ENCODE measurements around the gene FANCD2. TPM values are rescaled to one million over a fixed set of nuclear protein-coding genes. Genes with fewer than 3 reads are reported as not detected.
"Not testable (repeated sequence)": the region's sequence is repeated elsewhere in the genome, so short reads cannot be mapped to it uniquely, and the experiment has no call there.

The FANCD2 gene
- polyA plus RNA-seq, 1 donor from 2014 or later, result 3.3 TPM

DNA sequence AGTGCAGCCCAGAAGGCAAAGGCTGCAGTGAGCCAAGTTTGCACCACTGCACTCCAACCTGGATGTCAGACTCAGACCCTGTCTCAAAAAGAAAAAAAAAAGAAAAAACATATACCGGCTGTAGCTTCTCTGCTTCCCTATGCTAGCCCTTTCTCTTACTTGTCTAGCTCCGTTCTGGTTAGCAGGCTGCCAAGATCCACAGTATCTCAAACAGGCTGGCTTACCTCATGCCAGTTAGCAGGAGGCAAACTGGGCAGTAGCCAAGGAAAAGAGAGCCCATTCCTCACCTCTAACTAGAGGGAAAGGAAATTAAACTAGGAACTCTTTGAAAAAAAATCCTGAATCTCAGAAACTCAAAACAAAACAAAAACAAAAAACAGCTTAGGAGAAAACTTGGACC lies 65.2 kb downstream of the FANCD2 start:
- H3K9me3 ChIP-seq (ENCODE audit: low read length); H3K9ac ChIP-seq (ENCODE audit: low read length); H3F3A ChIP-seq (ENCODE audit: insufficient read depth, low read length, poor library complexity, severe bottlenecking); H3K4me3 ChIP-seq (ENCODE audit: low read length); H3K27me3 ChIP-seq (ENCODE audit: insufficient read depth, low read depth, low read length); H3K9me2 ChIP-seq (ENCODE audit: insufficient read depth, low read length); H2AFZ ChIP-seq (ENCODE audit: low read depth, low read length); H4K20me1 ChIP-seq (ENCODE audit: insufficient read depth); H3K27ac ChIP-seq (ENCODE audit: low read length); H3K4me2 ChIP-seq (ENCODE audit: low read length); H3K79me2 ChIP-seq (replicated peaks; ENCODE audit: insufficient read depth, low read length); H3K36me3 ChIP-seq (ENCODE audit: insufficient read depth, low read length): not testable (repeated sequence)

DNA sequence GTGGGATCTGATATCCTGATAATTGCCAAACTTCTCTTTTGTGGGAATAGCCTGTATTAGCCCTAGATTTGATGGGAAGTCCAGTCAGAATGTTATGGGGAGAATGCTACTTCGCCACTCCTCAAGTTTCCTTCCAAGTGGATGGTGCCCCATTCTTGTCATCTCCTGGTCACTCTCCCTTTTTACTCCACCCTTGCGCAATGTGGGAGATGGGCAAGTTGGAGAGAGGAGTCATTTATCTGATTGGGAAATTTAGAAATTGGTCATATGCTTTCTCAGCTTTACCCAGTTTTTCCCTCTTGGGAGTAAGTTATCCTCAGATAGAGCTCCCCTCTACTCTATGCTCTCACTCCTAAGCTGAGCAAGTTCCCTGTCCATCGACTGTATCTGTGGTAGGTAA lies 67.4 kb downstream of the FANCD2 start:
- no peaks in the 10 kb centered on the region for H3F3A ChIP-seq (ENCODE audit: insufficient read depth, low read length, poor library complexity, severe bottlenecking)
- H3K4me3 ChIP-seq (ENCODE audit: low read length), result no peak overlapping the region
- no peaks in the 10 kb centered on the region for H3K36me3 ChIP-seq (ENCODE audit: insufficient read depth, low read length)

More for the DNA sequence above, 67.4 kb downstream of the FANCD2 start:
- TF ChIP-seq EZH2 (IDR thresholded peaks at IDR 0.05; ENCODE audit: borderline replicate concordance, insufficient read depth, low read length, poor library complexity, severe bottlenecking), result no peak
- no peak for TF ChIP-seq TAF1 (IDR thresholded peaks at IDR 0.05; ENCODE audit: low read depth)
- TF ChIP-seq REST (IDR thresholded peaks at IDR 0.05; ENCODE audit: borderline replicate concordance), result no peak
- TF ChIP-seq RAD21 (conservative IDR thresholded peaks at IDR 0.05), result no peak
- TF ChIP-seq, protein P1, sequence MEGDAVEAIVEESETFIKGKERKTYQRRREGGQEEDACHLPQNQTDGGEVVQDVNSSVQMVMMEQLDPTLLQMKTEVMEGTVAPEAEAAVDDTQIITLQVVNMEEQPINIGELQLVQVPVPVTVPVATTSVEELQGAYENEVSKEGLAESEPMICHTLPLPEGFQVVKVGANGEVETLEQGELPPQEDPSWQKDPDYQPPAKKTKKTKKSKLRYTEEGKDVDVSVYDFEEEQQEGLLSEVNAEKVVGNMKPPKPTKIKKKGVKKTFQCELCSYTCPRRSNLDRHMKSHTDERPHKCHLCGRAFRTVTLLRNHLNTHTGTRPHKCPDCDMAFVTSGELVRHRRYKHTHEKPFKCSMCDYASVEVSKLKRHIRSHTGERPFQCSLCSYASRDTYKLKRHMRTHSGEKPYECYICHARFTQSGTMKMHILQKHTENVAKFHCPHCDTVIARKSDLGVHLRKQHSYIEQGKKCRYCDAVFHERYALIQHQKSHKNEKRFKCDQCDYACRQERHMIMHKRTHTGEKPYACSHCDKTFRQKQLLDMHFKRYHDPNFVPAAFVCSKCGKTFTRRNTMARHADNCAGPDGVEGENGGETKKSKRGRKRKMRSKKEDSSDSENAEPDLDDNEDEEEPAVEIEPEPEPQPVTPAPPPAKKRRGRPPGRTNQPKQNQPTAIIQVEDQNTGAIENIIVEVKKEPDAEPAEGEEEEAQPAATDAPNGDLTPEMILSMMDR (IDR thresholded peaks at IDR 0.05; ENCODE audit: poor library complexity, severe bottlenecking), result no peak
- no peak for TF ChIP-seq MXI1 (conservative IDR thresholded peaks at IDR 0.05; ENCODE audit: poor library complexity, severe bottlenecking)
- no peak for TF ChIP-seq SMC3 (conservative IDR thresholded peaks at IDR 0.05; ENCODE audit: poor library complexity)
- TF ChIP-seq POLR2AphosphoS5 (IDR thresholded peaks at IDR 0.05), result no peak
- no peak for TF ChIP-seq EP300 (conservative IDR thresholded peaks at IDR 0.05; ENCODE audit: poor library complexity, severe bottlenecking)
- Histone ChIP-seq H3K9me2 (ENCODE audit: insufficient read depth, low read length) (no peaks in the 10 kb centered on the region), H3K9ac (ENCODE audit: low read length) (no peak overlapping the region), H4K20me1 (ENCODE audit: insufficient read depth) (no peaks in the 10 kb centered on the region), H3K9me3 (ENCODE audit: low read length) (no peaks in the 10 kb centered on the region), H3K4me2 (ENCODE audit: low read length) (no peak overlapping the region), H3K79me2 (replicated peaks; ENCODE audit: insufficient read depth, low read length) (no peaks in the 10 kb centered on the region), H3K27ac (ENCODE audit: low read length) (no peak overlapping the region), H3K27me3 (ENCODE audit: insufficient read depth, low read depth, low read length) (no peaks in the 10 kb centered on the region), H2AFZ (ENCODE audit: low read depth, low read length) (no peak overlapping the region)
